Measurements from ENCODE around the gene HSFX3.
A peak's percentile ranks its signal among the peaks of the same experiment; 100 is the strongest.
"Not testable (repeated sequence)": the region's sequence is repeated elsewhere in the genome, so short reads cannot be mapped to it uniquely, and the experiment has no call there.

The HSFX3 gene, protein sequence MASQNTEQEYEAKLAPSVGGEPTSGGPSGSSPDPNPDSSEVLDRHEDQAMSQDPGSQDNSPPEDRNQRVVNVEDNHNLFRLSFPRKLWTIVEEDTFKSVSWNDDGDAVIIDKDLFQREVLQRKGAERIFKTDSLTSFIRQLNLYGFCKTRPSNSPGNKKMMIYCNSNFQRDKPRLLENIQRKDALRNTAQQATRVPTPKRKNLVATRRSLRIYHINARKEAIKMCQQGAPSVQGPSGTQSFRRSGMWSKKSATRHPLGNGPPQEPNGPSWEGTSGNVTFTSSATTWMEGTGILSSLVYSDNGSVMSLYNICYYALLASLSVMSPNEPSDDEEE

DNA sequence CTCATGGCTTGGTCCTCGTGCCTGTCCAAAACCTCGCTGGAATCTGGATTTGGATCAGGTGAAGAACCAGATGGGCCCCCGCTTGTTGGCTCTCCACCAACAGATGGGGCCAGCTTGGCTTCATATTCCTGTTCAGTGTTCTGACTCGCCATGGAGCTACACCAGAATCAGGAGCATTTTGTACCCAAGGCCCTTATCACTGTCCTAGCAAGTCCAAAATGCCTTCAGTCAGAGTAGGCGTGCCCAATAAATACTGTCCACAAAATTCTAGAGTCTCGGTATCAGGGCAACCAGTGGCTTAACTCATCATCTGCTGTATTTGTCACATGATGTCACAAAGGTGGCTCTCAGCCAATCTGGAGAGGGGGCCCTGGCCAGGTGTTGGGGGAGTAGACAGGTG, at the start of gene HSFX3:
Gene HSFX3 (minus strand): TSS at position 224 of the 400 bp plus-strand sequence. CDS start 72 bp downstream, at position 152.
- not testable (repeated sequence) for DNase-seq (ENCODE audit: low read depth)

DNA sequence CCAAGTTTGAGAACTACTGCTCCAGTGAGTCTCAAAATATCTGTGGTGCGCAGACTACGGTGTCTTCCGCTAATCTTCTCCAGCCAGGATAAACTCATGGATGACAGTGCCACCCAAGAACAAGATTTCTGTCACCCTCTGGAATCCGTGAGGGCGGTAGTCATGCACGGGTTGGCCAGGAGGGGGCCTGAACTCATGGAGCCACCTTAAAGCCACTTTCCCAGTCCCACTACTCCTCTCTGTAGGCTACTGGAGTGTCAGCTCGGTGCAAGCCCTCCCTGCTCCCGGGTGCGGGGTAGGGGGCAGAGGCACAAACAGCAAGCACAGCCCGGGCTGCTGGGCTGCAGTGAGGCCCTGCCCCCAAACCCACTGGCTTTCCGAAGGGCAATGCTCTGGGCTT, 48.9 kb upstream of the HSFX3 start:
- DNase-seq (ENCODE audit: low read depth) = not testable (repeated sequence)

GRCh38 chrX:149595943-149596342, 46.2 kb upstream of the HSFX3 start:
- not testable (repeated sequence) for DNase-seq (ENCODE audit: low read depth)

DNA sequence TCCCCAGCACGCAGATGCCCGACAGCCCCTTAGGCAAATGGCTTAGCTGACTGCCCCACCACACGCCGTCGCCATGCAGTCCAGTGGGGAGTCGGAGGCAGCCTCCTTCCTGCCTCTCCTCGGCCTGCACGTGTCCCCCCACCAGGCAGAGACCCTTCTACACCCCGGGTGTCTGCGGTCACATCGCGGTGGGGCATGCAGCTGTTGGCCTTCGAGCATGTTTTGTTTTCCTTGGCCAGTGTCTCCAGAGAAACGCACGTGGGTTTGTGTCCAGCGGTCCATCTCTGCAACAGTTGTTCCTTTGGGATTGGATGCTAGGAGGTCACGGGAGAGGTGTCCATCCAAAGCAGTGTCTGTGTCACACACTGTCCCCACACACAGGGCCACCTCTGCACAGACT, 45.5 kb upstream of the HSFX3 start, which contains the start of gene HSFX2:
Gene HSFX2 (minus strand): TSS at position 101 of the 400 bp plus-strand sequence. CDS start 614 bp downstream, outside the sequence.
- not testable (repeated sequence) for DNase-seq (ENCODE audit: low read depth)

DNA sequence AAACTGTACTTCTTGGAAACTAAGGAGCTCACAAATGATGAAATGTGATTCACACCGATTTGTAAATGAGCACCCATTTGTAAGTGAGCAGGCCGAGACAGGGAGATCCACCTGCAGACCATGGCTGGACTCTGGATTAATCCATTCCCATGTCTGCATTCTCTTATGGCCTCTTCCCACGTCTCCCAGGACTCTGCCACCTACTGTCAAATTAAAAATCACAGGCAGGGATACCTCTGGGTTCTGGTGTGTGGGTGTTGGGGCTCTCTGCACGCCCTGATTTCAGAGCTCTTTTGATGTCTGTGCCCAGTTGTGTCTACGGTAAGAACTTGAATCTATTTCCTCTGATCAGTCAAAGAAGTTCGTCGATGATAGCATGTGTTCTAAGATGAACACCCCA, 41.3 kb upstream of the HSFX3 start:
- DNase-seq (ENCODE audit: low read depth) = not testable (repeated sequence)

GRCh38 chrX:149587359-149587758, 37.6 kb upstream of the HSFX3 start, which contains the start of gene MAGEA9B:
Gene MAGEA9B (minus strand): TSS chrX:149587459. CDS start chrX:149583179, 4,280 bp downstream.
- DNase-seq (ENCODE audit: low read depth) = not testable (repeated sequence)

- not testable (repeated sequence) for DNase-seq (ENCODE audit: low read depth)
Observed at GRCh38 chrX:149585631-149586030, 35.9 kb upstream of the HSFX3 start.

DNA sequence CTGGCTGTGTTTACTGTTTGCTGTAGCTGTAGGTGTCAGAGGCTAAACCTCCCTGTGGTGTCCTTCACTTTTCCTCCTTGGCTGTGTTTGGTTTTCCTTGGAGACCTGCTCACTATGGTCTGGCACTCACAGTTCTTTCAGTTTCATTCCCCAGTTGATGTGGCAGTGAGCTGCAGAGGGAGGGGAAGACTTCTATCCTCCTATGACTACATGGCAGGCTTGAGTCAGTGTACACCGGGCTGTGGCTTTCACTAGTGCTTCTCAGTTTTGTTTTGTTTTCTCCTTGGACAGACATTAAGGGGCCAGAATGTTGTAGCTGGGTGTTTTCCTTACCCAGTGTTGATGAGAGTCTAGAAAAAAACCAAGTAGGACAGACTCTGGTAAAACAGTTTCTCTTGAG, 23.7 kb upstream of the HSFX3 start:
- not testable (repeated sequence) for DNase-seq (ENCODE audit: low read depth)

DNA sequence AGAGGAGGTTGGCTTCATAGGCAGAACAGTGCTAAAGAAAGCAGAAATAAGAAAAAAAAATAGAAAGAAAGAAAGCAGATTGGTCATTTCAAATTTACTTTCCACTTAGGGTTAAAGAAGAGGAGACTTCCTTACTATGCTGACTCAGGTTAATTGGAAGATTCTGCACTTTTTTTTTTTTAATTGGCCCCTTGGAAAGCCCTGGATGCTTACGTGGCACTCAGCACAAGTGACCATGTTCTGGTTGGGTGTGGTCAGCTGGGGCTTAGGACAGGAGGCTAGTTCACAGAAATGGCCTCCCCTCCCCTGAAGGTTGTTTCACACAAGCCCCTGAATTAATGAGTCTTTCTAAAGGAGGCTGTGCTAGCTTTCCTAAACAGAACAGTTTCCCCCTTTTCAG, 23.0 kb upstream of the HSFX3 start:
- DNase-seq (ENCODE audit: low read depth) = no peak

GRCh38 chrX:149571770-149572169, 22.0 kb upstream of the HSFX3 start:
- DNase-seq (ENCODE audit: low read depth) = no peak

DNA sequence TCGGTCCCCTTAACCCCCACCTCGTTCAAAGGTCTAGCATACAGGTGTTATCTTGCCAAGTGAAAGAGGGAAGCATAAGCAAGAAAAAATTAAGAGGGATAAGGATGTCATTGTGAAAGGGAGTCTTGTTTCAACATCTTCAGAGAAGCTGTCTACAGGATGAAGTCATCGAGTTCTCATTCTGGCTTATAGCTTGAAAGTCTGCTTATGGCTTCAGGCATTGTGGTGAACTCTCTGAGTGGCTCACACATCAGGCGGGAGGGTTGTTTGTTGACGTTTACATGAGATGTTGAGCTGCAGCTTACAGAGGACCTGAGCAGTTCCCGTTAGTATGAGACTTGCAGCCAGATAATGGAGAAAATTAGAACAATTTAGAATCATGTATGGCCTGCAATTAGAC, 20.9 kb upstream of the HSFX3 start:
- peak; percentile 42 for DNase-seq (ENCODE audit: low read depth)

- no peak for DNase-seq (ENCODE audit: low read depth)
Observed at GRCh38 chrX:149569770-149570169, 20.0 kb upstream of the HSFX3 start.

GRCh38 chrX:149568701-149569296, 19.1 kb upstream of the HSFX3 start:
- no peak for DNase-seq (ENCODE audit: low read depth)

- DNase-seq (ENCODE audit: low read depth) = no peak
Observed at GRCh38 chrX:149567621-149568417, 18.1 kb upstream of the HSFX3 start.

GRCh38 chrX:149563359-149563758, 13.6 kb upstream of the HSFX3 start:
- no peak for DNase-seq (ENCODE audit: low read depth)

DNA sequence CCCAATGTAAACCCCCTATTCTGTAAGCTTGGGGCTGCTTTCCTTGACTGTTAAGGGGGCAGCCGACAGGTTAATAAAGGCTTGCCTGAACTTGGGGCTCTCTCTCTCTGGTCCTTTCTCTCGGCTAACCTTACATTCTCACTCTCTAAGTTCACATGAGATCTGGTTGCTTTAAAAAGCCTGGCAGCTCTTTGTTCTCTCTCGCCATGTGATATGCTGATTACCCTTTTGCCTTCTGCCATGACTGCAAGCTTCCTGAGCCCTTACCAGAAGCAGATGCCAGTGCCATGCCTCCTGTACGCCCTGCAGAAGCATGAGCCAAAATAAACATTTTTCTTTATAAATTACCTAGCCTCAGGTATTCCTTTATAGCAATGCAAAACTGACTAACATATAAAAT, 5.5 kb upstream of the HSFX3 start:
- DNase-seq (ENCODE audit: low read depth) = not testable (repeated sequence)

- not testable (repeated sequence) for DNase-seq (ENCODE audit: low read depth)
Observed at GRCh38 chrX:149551939-149552248, 2.2 kb upstream of the HSFX3 start.

GRCh38 chrX:149551245-149551938, 1.7 kb upstream of the HSFX3 start:
- not testable (repeated sequence) for DNase-seq (ENCODE audit: low read depth)

DNA sequence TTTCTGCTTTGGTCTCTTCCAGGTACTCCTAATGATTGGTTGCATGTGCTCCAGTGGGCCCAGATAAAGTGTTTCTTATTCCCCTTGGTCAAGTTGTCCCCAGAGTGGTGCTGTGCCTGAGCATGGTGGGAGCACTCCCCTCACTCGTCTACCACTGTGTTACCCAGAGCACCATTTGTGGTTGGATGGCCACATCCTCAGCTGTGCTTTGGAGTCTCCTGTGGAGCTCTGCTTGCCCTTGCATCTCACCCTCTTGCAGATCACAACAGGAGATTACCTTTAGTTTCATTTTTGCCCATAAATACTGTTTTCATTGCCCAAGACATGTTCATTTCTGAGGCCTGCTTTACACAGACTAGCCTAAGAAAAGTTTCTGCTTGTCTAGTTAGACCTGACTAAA, 730 bp upstream of the HSFX3 start:
- DNase-seq (ENCODE audit: low read depth) = not testable (repeated sequence)

GRCh38 chrX:149547782-149548181, 1.9 kb downstream of the HSFX3 start:
- not testable (repeated sequence) for DNase-seq (ENCODE audit: low read depth)

- not testable (repeated sequence) for DNase-seq (ENCODE audit: low read depth)
Observed at GRCh38 chrX:149546962-149547361, 2.8 kb downstream of the HSFX3 start.

Measured in GM04504 (cell line).